Activated T-cell treated with anti-CD3 and anti-CD28 coated beads for 4 hours (primary cell): ENCODE results near the gene ANKRD31.

Experiments
- DNase-seq: peaks from one replicate; pipeline ENCODE4 v3.0.0-alpha.2; 2020

ANKRD31 gene

GRCh38 chr5:75023368-75024159 lies 213.1 kb downstream of the ANKRD31 start:
- DNase-seq: no peak

DNA sequence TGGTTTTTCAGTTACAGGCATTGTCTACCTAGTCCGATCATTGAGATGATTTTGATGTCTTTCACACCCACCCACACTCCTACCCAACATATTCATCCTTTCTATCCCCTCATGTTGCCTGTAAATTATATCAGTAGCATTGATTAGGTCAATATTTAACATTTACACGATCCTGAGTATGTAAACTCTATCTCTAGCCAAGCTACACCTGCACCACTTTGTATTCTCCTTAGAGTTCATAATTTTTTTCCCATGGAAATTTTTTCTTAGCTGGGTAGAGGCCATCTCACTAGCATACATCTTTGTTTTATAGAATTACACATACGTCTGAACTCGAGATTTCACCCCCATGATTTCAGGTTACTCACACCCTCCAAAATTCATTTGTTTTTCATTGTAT lies 214.9 kb downstream of the ANKRD31 start:
- no peak for DNase-seq

DNA sequence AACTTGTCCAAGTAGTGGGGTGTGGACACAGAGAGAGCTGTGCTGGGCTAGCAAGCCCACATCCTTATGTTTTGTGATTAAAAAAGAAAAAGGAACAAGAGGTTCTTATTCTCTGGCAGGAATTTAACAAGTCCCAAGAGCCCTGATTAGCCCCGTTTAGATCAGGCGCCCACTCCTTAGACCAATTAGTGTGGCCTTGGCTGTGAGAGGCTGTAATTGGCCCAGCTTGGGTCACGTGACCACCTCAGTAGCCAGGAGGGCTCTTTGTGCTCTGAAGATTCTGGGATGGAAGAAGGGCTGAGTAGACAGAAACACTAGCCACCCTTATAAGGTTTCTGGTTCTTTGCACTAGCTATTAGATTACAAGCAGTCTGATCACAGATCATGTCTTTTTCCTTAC lies 215.5 kb downstream of the ANKRD31 start:
- no peak for DNase-seq

GRCh38 chr5:75020016-75020656 lies 216.5 kb downstream of the ANKRD31 start:
- no peak for DNase-seq

DNA sequence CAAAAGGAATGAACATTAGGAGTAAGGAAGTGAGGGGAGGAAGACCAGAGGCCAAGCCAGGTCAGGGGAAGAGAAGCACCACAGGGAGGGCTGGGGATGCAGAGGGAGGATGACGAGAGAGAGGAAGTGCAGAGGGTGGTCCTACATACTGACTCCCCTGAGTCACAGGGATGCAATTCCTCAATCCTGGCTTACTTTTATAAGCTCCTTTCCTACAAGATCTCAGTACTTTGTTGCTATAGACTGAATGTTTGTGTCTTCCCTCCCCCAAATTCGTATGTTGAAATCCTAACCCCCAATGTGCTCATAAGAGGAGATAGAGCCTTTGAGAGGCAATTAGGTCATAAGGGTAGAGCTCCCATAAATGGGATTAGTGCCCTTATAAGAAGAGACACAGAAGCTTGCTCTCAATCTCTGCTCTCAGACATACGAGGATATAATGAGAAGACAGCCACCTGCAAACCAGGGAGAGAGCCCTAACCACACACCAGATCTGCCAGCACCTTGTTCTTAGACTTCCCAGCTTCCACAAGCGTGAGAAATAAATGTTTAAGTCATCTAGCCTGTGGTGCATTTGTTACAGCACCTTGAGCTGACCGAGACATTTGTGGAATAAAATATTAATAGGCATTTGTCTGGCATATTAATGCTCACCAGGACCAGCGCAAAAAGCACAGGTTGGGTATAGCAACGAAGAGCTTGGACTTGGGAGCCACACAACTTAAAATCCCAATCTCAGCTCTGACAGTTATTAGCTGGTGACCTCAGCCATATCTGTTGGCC lies 217.7 kb downstream of the ANKRD31 start:
- no peak for DNase-seq
